Stomach (tissue), 9 donors: ENCODE data around the gene CDH19. TPM values are rescaled to one million over a fixed set of nuclear protein-coding genes. Genes with fewer than 3 reads are reported as not detected.

ENCODE experiments used
- DNase-seq, 2 donors: peaks; one replicate each; pipeline versions ENCODE4 v3.0.0 to v3.0.0-alpha.2; 2013 to 2019
- H3K27ac ChIP-seq, 5 donors: fragments of 200-600 bp in 4 of 5; sonication (generic) in 4 of 5; one replicate each; pipeline ENCODE4 v1.5.1; 2013 to 2019; ENCODE audit warnings: mild to moderate bottlenecking in 1 of 5, moderate library complexity in 1 of 5
- H3K27me3 ChIP-seq, 3 donors: fragments of 200-600 bp; sonication (generic); one replicate each; pipeline ENCODE4 v1.5.1; 2017 to 2019; ENCODE audit warnings: mixed run types in 1 of 3
- H3K36me3 ChIP-seq, 4 donors: fragments of 200-600 bp; sonication (generic); 1 replicate in 3 of 4; 2 replicates in 1 of 4; pipeline ENCODE4 v1.5.1; 2016 to 2019
- H3K4me1 ChIP-seq, 4 donors: fragments of 200-600 bp; sonication (generic); one replicate each; pipeline ENCODE4 v1.5.1; 2016 to 2019
- H3K4me3 ChIP-seq, 4 donors: fragments of 200-600 bp; sonication (generic) in 3 of 4; one replicate each; pipeline ENCODE4 v1.5.1; 2016 to 2019; ENCODE audit warnings: mild to moderate bottlenecking in 1 of 4
- H3K9me3 ChIP-seq, 4 donors: fragments of 200-600 bp; sonication (generic); one replicate each; pipeline ENCODE4 v1.5.1; 2016 to 2019
- EP300 ChIP-seq: sonication (generic); formaldehyde crosslinking; IDR thresholded peaks from one replicate; pipeline ENCODE4 v1.6.1; 2017; ENCODE audit warnings: antibody characterized with exemption
- POLR2A ChIP-seq, 4 donors: fragments of 450-650 bp; IDR thresholded peaks; one replicate each; pipeline ENCODE4 v1.6.1; 2016; ENCODE audit warnings: antibody characterized with exemption in 4 of 4, control low read depth in 2 of 4, mild to moderate bottlenecking in 1 of 4, moderate library complexity in 1 of 4
- POLR2AphosphoS5 ChIP-seq, 3 donors: sonication (generic); formaldehyde crosslinking; IDR thresholded peaks; one replicate each; pipeline ENCODE4 v1.6.1; 2016; ENCODE audit warnings: antibody characterized with exemption in 3 of 3
- WGBS, 5 donors: extraction: QIAGEN DNeasy Blood & Tissue Kit in 3 of 5; methylation state at CpG; one replicate each; pipeline versions ENCODE4 v1.1.5 to v1.1.7; 2013 to 2018; 5-methylcytosine and 5-hydroxymethylcytosine counted together
- intact Hi-C: fragments of 100-400 bp; cut with DNase I; formaldehyde crosslinking; loops from one replicate; pipeline ENCODE4 v1.15.1; 2023; ENCODE audit warnings: low total_unique reads
- polyA plus RNA-seq, 3 donors: library from polyadenylated mRNA; stranded (reverse); fragments of 200-250 nt; gene quantifications; one replicate each; pipeline ENCODE4 v1.2.3, GENCODE V29; 2013
- total RNA-seq, 5 donors: library from RNA; depleted of rRNA; stranded (reverse); fragments of >200 nt; gene quantifications; one replicate each; pipeline versions ENCODE4 v1.1.0 to v1.2.3, GENCODE V29; 2014 to 2016
- TF ChIP-seq, protein P1 (sequence below), 7 experiments: fragments of 450-650 bp in 4 of 7; fragments of 200-600 bp in 3 of 7; sonication (generic) in 3 of 7; IDR thresholded peaks; one replicate each; pipeline ENCODE4 v1.5.1; 2016 to 2019; ENCODE audit warnings: antibody characterized with exemption in 7 of 7, control low read depth in 2 of 7, mild to moderate bottlenecking in 1 of 7
- donor health status: healthy with polysubstance abuse.
- donor health status: Bipolar disorder and iron deficiency.
- donor health status: healthy.

The CDH19 gene
- total and polyA plus RNA-seq, 8 donors = 0.92 to 52.5 (median 7.1) TPM

DNA sequence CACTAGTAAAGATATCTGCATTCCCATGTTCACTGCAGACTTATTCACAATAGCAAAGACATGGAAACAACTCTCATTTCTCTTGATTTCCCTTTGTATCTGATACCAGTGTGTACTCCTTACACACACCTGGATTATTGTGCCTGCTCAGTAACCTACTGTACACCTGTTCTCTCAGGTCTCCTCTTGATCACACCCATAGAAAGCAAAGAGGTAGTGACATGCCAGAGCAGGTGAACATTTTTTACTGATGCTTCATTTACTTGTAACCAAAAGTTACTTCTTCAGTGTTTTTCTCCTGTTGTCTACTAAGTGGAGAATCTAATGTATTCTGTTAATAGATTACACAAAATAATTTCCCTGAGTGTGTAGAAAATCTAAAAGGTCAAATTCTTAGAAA, 46.8 kb downstream of the CDH19 start:
- Histone ChIP-seq H3K27me3 (no peaks in the 10 kb centered on the region), H3K27ac (no peak overlapping the region), H3K4me3 (no peak overlapping the region), H3K4me1 (no peaks in the 10 kb centered on the region), H3K36me3 (no peaks in the 10 kb centered on the region), H3K9me3 (no peaks in the 10 kb centered on the region)
- intact Hi-C loops = no loop called here
- TF ChIP-seq POLR2A (IDR thresholded peaks at IDR 0.05) (no peak), POLR2AphosphoS5 (IDR thresholded peaks at IDR 0.05) (no peak), EP300 (no peak)
- TF ChIP-seq, protein P1, sequence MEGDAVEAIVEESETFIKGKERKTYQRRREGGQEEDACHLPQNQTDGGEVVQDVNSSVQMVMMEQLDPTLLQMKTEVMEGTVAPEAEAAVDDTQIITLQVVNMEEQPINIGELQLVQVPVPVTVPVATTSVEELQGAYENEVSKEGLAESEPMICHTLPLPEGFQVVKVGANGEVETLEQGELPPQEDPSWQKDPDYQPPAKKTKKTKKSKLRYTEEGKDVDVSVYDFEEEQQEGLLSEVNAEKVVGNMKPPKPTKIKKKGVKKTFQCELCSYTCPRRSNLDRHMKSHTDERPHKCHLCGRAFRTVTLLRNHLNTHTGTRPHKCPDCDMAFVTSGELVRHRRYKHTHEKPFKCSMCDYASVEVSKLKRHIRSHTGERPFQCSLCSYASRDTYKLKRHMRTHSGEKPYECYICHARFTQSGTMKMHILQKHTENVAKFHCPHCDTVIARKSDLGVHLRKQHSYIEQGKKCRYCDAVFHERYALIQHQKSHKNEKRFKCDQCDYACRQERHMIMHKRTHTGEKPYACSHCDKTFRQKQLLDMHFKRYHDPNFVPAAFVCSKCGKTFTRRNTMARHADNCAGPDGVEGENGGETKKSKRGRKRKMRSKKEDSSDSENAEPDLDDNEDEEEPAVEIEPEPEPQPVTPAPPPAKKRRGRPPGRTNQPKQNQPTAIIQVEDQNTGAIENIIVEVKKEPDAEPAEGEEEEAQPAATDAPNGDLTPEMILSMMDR (IDR thresholded peaks at IDR 0.05) = no peak
- DNase-seq = no peak

DNA sequence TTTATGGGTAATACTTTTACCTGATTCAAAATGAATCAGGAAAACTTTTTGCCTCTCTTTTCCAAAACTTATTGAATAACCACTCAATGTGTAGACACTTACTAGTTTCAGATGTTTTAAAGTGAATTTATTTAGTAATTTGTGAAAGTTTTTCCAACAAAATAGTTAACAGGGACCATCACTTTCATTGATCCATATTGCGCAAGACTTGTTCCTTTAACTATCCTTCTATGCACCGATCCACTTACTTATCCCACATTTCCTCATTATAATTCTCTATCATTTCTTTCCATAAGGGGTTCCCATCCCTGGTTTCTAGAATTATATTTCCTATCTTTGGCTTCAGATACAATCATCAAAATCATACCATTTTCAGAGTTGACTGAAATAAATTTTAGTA, 48.3 kb downstream of the CDH19 start:
- Histone ChIP-seq H3K4me1 (no peaks in the 10 kb centered on the region), H3K9me3 (no peaks in the 10 kb centered on the region), H3K27ac (no peak overlapping the region), H3K27me3 (no peaks in the 10 kb centered on the region), H3K36me3 (no peaks in the 10 kb centered on the region), H3K4me3 (no peak overlapping the region)
- WGBS, 5 donors = 95 to 99% (median 95%) methylated on average over 2 of the region's 2 CpGs
- no peak for DNase-seq
- TF ChIP-seq POLR2AphosphoS5 (IDR thresholded peaks at IDR 0.05) = no peak
- no peak for TF ChIP-seq POLR2A (IDR thresholded peaks at IDR 0.05)
- TF ChIP-seq EP300 = no peak
- TF ChIP-seq, protein P1 (IDR thresholded peaks at IDR 0.05) = no peak
- intact Hi-C loops = no loop called here

DNA sequence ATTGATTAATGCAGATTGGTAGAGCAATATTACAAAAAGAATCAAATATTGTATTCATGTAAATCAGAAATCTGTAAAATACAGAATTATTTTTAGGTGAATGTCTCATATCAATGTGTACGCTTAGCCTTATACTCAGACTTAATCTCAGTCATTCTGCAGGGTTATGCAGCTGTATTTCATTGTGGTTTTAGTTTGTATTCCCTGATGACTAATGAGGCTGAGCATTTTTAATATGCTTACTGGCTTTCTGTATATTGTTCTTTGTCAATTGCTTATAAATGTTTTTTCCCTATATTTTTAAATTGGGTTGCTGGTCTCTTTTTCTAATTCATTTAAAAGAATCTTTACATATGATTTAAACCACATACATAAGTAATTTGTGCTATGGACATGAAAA, 50.1 kb downstream of the CDH19 start:
- DNase-seq = no peak
- H3K27me3 ChIP-seq = no peaks in the 10 kb centered on the region
- no peak overlapping the region for H3K27ac ChIP-seq
- TF ChIP-seq POLR2A (IDR thresholded peaks at IDR 0.05) = no peak
- TF ChIP-seq POLR2AphosphoS5 (IDR thresholded peaks at IDR 0.05) = no peak
- TF ChIP-seq EP300 = no peak
- TF ChIP-seq, protein P1 (IDR thresholded peaks at IDR 0.05) = no peak
- H3K4me3 ChIP-seq = no peak overlapping the region
- WGBS, 5 donors = 71 to 85% (median 78%) methylated on average over 1 of the region's 1 CpG
- H3K9me3 ChIP-seq = no peaks in the 10 kb centered on the region
- H3K36me3 ChIP-seq = no peaks in the 10 kb centered on the region
- H3K4me1 ChIP-seq = no peaks in the 10 kb centered on the region
- intact Hi-C loops = no loop called here

DNA sequence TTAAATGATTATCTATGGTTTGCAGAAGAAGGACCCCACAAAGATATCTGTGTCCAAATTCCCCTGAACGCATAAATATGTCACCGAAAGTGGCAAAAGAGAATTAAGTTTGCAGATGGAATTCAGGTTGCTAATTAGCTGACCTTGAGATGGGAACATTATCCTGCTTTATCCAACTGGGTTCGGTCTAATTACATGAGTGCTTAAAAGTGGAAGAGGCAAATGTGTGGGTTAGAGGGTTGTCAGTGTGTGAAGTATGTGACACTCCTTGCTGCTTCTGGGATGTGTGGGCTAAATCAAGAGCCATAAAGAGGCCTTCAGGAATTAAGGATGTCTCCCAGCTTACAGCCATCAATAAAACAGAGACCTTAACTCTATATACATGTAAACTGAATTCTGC, 53.5 kb downstream of the CDH19 start:
- WGBS, 5 donors = 74 to 85% (median 83%) methylated on average over 3 of the region's 3 CpGs
- Histone ChIP-seq H3K27me3 (no peaks in the 10 kb centered on the region), H3K4me3 (no peak overlapping the region), H3K4me1 (no peaks in the 10 kb centered on the region), H3K36me3 (no peaks in the 10 kb centered on the region), H3K27ac (no peak overlapping the region), H3K9me3 (no peaks in the 10 kb centered on the region)
- intact Hi-C loops = no loop called here
- TF ChIP-seq POLR2A (IDR thresholded peaks at IDR 0.05) = no peak
- TF ChIP-seq, protein P1 (IDR thresholded peaks at IDR 0.05) = no peak
- TF ChIP-seq POLR2AphosphoS5 (IDR thresholded peaks at IDR 0.05) = no peak
- no peak for TF ChIP-seq EP300
- DNase-seq = no peak
